Keratinocyte (primary cell): ENCODE results near the gene ERVK3-1. TPM values are rescaled to one million over a fixed set of nuclear protein-coding genes. Genes with fewer than 3 reads are reported as not detected.
A peak's percentile ranks its signal among the peaks of the same experiment; 100 is the strongest.

Experiments used
- DNase-seq: peaks from one replicate; pipeline ENCODE4 v3.0.0-alpha.2; 2011; ENCODE audit warnings: low read depth, missing footprints, low spot score
- FAIRE-seq: peaks from 2 replicates; lab custom pipeline; 2011; peaks lifted over from hg19 to GRCh38; lab: Jason Lieb, UNC
- H2AFZ ChIP-seq: 2 replicates; pipeline ENCODE4 v1.6.0; 2012; ENCODE audit warnings: low read length, control low read depth, inconsistent platforms; ENCODE audit not compliant: control insufficient read depth
- H3K27ac ChIP-seq: 2 replicates; pipeline ENCODE4 v1.5.1; 2011; ENCODE audit warnings: low read length; ENCODE audit not compliant: control insufficient read depth, insufficient read depth
- H3K27me3 ChIP-seq: 3 replicates; pipeline ENCODE4 v1.6.0; 2011; ENCODE audit warnings: low read length; ENCODE audit not compliant: control insufficient read depth, insufficient read depth; ENCODE audit errors: extremely low read depth
- H3K36me3 ChIP-seq, 2 experiments: 2 replicates in 1 of 2; 3 replicates in 1 of 2; pipeline ENCODE4 v1.5.1; 2011; ENCODE audit warnings: low read length in 2 of 2, mild to moderate bottlenecking in 1 of 2; ENCODE audit not compliant: control insufficient read depth in 2 of 2, insufficient read depth in 2 of 2; ENCODE audit errors: extremely low read depth in 1 of 2
- H3K4me1 ChIP-seq: 3 replicates; pipeline ENCODE4 v1.5.1; 2011; ENCODE audit warnings: low read length; ENCODE audit not compliant: control insufficient read depth, insufficient read depth; ENCODE audit errors: extremely low read depth
- H3K4me2 ChIP-seq: 3 replicates; pipeline ENCODE4 v1.6.0; 2011; ENCODE audit warnings: low read depth, low read length; ENCODE audit not compliant: control insufficient read depth, insufficient read depth; ENCODE audit errors: extremely low read depth
- H3K4me3 ChIP-seq, 3 experiments: fragments of 200-600 bp in 1 of 3; sonication (generic) in 1 of 3; 2 replicates in 2 of 3; 3 replicates in 1 of 3; pipeline ENCODE4 v1.5.1; 2011 to 2016; ENCODE audit warnings: low read length in 3 of 3, mild to moderate bottlenecking in 3 of 3, control low read depth in 2 of 3, inconsistent platforms in 1 of 3, low read depth in 1 of 3, mixed read lengths in 1 of 3, mixed run types in 1 of 3, moderate library complexity in 1 of 3; ENCODE audit not compliant: control insufficient read depth in 2 of 3, insufficient read depth in 2 of 3; ENCODE audit errors: extremely low read depth in 1 of 3
- H3K79me2 ChIP-seq: 2 replicates; pipeline ENCODE4 v1.6.0; 2012; ENCODE audit warnings: low read length; ENCODE audit not compliant: control insufficient read depth, insufficient read depth
- H3K9ac ChIP-seq: 3 replicates; pipeline ENCODE4 v1.6.0; 2011; ENCODE audit warnings: low read length; ENCODE audit not compliant: control insufficient read depth, insufficient read depth; ENCODE audit errors: extremely low read depth
- H3K9me1 ChIP-seq: 3 replicates; pipeline ENCODE4 v1.6.0; 2011; ENCODE audit warnings: low read length; ENCODE audit not compliant: control insufficient read depth, insufficient read depth; ENCODE audit errors: extremely low read depth
- H3K9me3 ChIP-seq: 2 replicates; pipeline ENCODE4 v1.5.1; 2012; ENCODE audit warnings: low read depth, low read length; ENCODE audit not compliant: control insufficient read depth
- H4K20me1 ChIP-seq: 3 replicates; pipeline ENCODE4 v1.6.0; 2011; ENCODE audit warnings: low read length; ENCODE audit not compliant: control insufficient read depth, insufficient read depth; ENCODE audit errors: extremely low read depth
- CTCF ChIP-seq, 3 experiments: IDR thresholded peaks in 1 of 3; conservative IDR thresholded peaks in 1 of 3; optimal IDR thresholded peaks in 1 of 3; 2 replicates in 2 of 3; 3 replicates in 1 of 3; pipeline versions ENCODE3 to v1.5.1; 2011; ENCODE audit warnings: low read length in 3 of 3, mild to moderate bottlenecking in 3 of 3, moderate library complexity in 2 of 3, control low read depth in 1 of 3, inconsistent platforms in 1 of 3; ENCODE audit not compliant: insufficient read depth in 2 of 3; ENCODE audit errors: extremely low read depth in 1 of 3
- EZH2 ChIP-seq: IDR thresholded peaks from one replicate; pipeline ENCODE4 v1.6.1; 2012; ENCODE audit warnings: inconsistent platforms, mild to moderate bottlenecking, low read length, moderate library complexity
- dilution Hi-C: fragments of 300-500 bp; cut with MboI; formaldehyde crosslinking; loops from one replicate; pipeline ENCODE4 v1.7.0; 2020; ENCODE audit warnings: low sequenced_read_pairs; ENCODE audit not compliant: extremely low pct_ligation_motif_present
- polyA plus RNA-seq, 5 experiments: library from polyadenylated mRNA; depleted of rRNA in 3 of 5; stranded (reverse) in 3 of 5; stranded (forward) in 1 of 5; unstranded in 1 of 5; fragments of >200 nt; gene quantifications; 1 replicate in 1 of 5; 2 replicates in 3 of 5; 3 replicates in 1 of 5; pipeline versions ENCODE4 v1.2.1 to v1.2.3, GENCODE V29; 2011 to 2012; ENCODE audit warnings: missing spikeins in 2 of 5, low read depth in 1 of 5, low replicate concordance in 1 of 5

The ERVK3-1 gene
- polyA plus RNA-seq, 1 donor (not counting 4 experiments of a cell fraction or from before 2014, with no cell fraction given): 48.6 TPM

- no peak for TF ChIP-seq CTCF (optimal IDR thresholded peaks at IDR 0.05 in 1 of 3, IDR thresholded peaks at IDR 0.05 in 1 of 3, conservative IDR thresholded peaks at IDR 0.05 in 1 of 3; ENCODE audit: extremely low read depth in 1 of 3, insufficient read depth in 2 of 3, low read length in 3 of 3)
- no peak for TF ChIP-seq EZH2
- H3K4me1 ChIP-seq: peaks cover 28% of the 10 kb centered on the region
- peak overlapping the region; percentile 100 for H2AFZ ChIP-seq
- no peak for DNase-seq
- H3K27ac ChIP-seq: peak overlapping the region; percentile 85
- H3K79me2 ChIP-seq: peaks cover 43% of the 10 kb centered on the region
- peak overlapping the region; percentile 93 for H3K4me2 ChIP-seq
- H3K9me1 ChIP-seq: peaks cover 2% of the 10 kb centered on the region
- peak overlapping the region; percentile 82 to 86 (median 83) for H3K4me3 ChIP-seq
- H3K27me3 ChIP-seq: no peaks in the 10 kb centered on the region
- H4K20me1 ChIP-seq: no peaks in the 10 kb centered on the region
- dilution Hi-C loops: no loop called here
- no peaks in the 10 kb centered on the region for H3K9me3 ChIP-seq
- peak overlapping the region; percentile 94 for H3K9ac ChIP-seq
- peaks cover 5 to 8% of the 10 kb centered on the region in 2 experiments for H3K36me3 ChIP-seq
- FAIRE-seq: no peak
These were observed 21.3 kb downstream of the ERVK3-1 start for GRCh38 chr19:58326501-58326913.

- FAIRE-seq: no peak
- TF ChIP-seq EZH2 (no peak), CTCF (optimal IDR thresholded peaks at IDR 0.05 in 1 of 3, IDR thresholded peaks at IDR 0.05 in 1 of 3, conservative IDR thresholded peaks at IDR 0.05 in 1 of 3; ENCODE audit: extremely low read depth in 1 of 3, insufficient read depth in 2 of 3, low read length in 3 of 3) (peak in 1 of 3 experiments; percentile 29)
- Histone ChIP-seq H3K27ac (peak within 1 kb of the TSS; percentile 85), H3K4me1 (peaks cover 28% of the 10 kb centered on the region), H3K4me2 (peak within 1 kb of the TSS; percentile 93), H3K36me3 (peaks cover 5 to 7% of the 10 kb centered on the region in 2 experiments), H3K79me2 (peaks cover 43% of the 10 kb centered on the region), H3K9me3 (no peaks in the 10 kb centered on the region), H2AFZ (peak within 1 kb of the TSS; percentile 100), H3K9ac (peak within 1 kb of the TSS; percentile 94), H3K9me1 (peaks cover 2% of the 10 kb centered on the region), H3K27me3 (no peaks in the 10 kb centered on the region), H3K4me3 (peak within 1 kb of the TSS; percentile 82 to 86 (median 83)), H4K20me1 (no peaks in the 10 kb centered on the region)
- dilution Hi-C loops: no loop called here
- peak; percentile 80 for DNase-seq
These were observed 21.9 kb downstream of the ERVK3-1 start, which contains the start of gene ZSCAN22 for GRCh38 chr19:58326914-58327726. Gene ZSCAN22, plus strand, starts transcription at chr19:58326994. Its CDS starts 7,809 bp downstream, at chr19:58334803.
